Measurements from ENCODE around the gene PKP3. TPM values are rescaled to one million over a fixed set of nuclear protein-coding genes. Genes with fewer than 3 reads are reported as not detected.

The PKP3 gene
- polyA plus RNA-seq, 3 donors, result 1.0 to 15.4 (median 3.4) TPM

- H3K27ac ChIP-seq (ENCODE audit: low read depth, low read length), result no peak overlapping the region
- 67 to 76% (median 72%) methylated on average over 20 of the region's 20 CpGs for WGBS, 3 donors
Measured at GRCh38 chr11:445765-446588, 52.0 kb downstream of the PKP3 start.

- no peak overlapping the region for H3K27ac ChIP-seq (ENCODE audit: low read depth, low read length)
- WGBS, 3 donors, result 59 to 81% (median 78%) methylated on average over 7 of the region's 7 CpGs
Measured at GRCh38 chr11:446891-447290, 52.9 kb downstream of the PKP3 start.

DNA sequence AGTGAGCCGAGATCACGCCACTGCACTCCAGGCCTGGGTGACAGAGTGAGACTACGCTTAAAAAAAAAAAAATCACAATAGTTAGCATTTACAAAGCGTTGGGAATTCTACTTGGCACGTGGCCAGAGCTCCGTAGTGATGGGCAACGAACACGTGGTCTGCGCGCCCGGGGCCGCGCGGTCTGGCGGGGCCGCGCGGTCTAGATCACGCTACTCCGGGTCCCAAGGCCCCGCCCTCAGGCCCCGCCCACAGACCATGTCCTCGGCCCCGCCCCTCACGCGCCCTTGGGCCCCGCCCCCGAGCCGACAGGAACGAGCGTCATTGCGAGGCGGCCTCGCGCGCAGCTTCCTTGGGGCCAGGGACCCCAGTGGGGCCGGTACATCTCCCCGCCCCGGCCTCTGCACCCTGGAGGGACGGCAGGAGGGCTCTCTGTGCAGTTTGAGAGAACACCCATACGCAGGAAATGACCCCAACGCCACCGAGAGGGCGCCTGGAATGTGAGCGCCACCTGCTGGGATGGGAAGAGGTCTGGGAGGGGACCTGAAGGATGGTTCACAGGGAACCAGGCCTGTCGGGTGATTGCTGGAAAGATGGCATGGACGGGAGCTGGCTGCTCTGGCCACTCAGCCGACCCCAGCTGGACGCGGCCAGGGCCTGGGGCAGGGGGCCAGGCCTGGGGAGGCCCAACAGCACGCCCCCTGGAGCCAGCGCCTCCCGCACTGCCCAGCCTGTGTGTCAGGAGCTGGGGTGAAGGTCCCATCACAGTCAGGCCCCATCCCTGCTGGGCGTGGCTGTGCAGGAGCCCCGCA is 54.1 kb downstream of the PKP3 start:
- 3% methylated on average over 47 to 55 of the region's 55 CpGs for WGBS, 3 donors
- H3K27ac ChIP-seq (ENCODE audit: low read depth, low read length), result peak overlapping the region; percentile 89

GRCh38 chr11:449889-450808 is 56.1 kb downstream of the PKP3 start, which contains the start of gene PTDSS2:
PTDSS2 (plus strand) TSS chr11:450279; CDS start chr11:450456, 177 bp downstream.
- H3K27ac ChIP-seq (ENCODE audit: low read depth, low read length), result no peak within 1 kb of the TSS
- WGBS, 3 donors, result 0 to 1% (median 0%) methylated on average over 92 to 108 of the region's 108 CpGs

DNA sequence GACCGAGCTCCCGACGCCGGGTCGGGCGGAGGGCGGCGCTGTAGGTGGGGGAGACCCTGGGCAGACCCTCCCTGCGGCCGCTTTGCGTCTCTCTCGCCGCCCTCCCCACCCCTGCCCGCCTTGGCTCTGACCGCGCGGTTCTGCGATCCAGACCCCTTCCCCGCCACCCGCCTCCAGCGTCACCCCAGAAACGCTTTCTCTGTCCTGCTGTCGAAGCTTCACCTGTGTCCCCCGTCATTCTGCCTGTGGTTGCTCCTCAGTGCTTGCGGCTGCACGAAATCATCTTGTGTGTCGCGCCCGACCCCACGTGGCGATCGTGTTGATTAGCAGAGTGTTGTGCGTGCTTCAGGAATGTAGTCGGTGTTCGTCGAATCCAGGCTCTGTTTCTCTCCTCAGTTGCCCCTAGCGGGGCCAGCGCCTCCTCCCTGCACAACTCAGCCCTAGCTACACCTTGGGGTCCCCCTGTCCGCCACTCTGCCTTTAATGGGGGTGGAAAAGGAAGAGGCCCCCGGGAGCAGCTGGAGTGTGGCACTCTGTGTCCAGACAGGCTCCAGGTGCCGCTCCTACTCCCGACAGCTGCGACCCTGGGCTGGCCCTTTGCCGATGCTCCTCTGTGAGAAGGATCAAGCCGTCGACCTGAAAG is 56.9 kb downstream of the PKP3 start:
- 3 to 7% (median 5%) methylated on average over 38 to 46 of the region's 46 CpGs for WGBS, 3 donors
- no peak overlapping the region for H3K27ac ChIP-seq (ENCODE audit: low read depth, low read length)

DNA sequence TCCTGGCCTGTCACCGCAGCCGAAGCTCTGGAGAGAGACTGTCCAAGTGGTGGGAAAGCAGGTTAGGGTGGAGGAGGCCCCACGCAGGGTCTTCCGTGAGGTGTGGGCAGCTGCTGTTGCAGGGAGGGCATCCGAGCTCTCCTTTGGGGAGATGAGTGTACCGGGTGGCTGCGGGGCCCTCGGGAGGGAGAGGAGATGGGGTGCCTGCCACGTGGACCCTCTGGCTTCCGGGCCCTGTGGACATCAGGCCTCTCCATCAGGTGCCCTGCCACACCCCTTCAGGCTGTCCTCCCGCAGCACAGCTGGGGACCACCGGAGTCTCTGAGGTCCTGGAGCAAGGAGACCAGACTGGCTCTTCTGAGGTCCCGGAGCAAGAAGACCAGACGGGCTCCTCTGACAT is 57.7 kb downstream of the PKP3 start:
- WGBS, 3 donors, result 83 to 93% (median 88%) methylated on average over 14 of the region's 14 CpGs
- H3K27ac ChIP-seq (ENCODE audit: low read depth, low read length), result no peak overlapping the region

- no peak overlapping the region for H3K27ac ChIP-seq (ENCODE audit: low read depth, low read length)
- WGBS, 3 donors, result 90 to 91% (median 90%) methylated on average over 12 of the region's 12 CpGs
Measured at GRCh38 chr11:452203-452744, 58.3 kb downstream of the PKP3 start.

- WGBS, 3 donors, result 91% methylated on average over 19 of the region's 19 CpGs
- H3K27ac ChIP-seq (ENCODE audit: low read depth, low read length), result no peak overlapping the region
Measured at GRCh38 chr11:452916-453527, 59.0 kb downstream of the PKP3 start.

GRCh38 chr11:453564-453963 is 59.6 kb downstream of the PKP3 start:
- H3K27ac ChIP-seq (ENCODE audit: low read depth, low read length), result no peak overlapping the region
- 89 to 95% (median 90%) methylated on average over 13 of the region's 13 CpGs for WGBS, 3 donors

- H3K27ac ChIP-seq (ENCODE audit: low read depth, low read length), result no peak overlapping the region
- WGBS, 3 donors, result 86 to 92% (median 88%) methylated on average over 9 of the region's 9 CpGs
Measured at GRCh38 chr11:454043-454442, 60.0 kb downstream of the PKP3 start.

Other genes starting within 250 kb of the PKP3 start
- gene SCGB1C1, start 201.1 kb upstream of the PKP3 start, polyA plus RNA-seq, result under 1 TPM in 1 of 3 donors, not detected in 2; 0.40 TPM
- 10 to 100 TPM; 28.1 to 49.1 (median 29.9) TPM for gene BET1L, start 186.8 kb upstream of the PKP3 start, polyA plus RNA-seq
- gene RIC8A, start 186.5 kb upstream of the PKP3 start, polyA plus RNA-seq, result 10 to 100 TPM; 37.9 to 55.3 (median 48.1) TPM
- 10 to 100 TPM; 15.8 to 18.8 (median 17.7) TPM for gene SIRT3, start 157.9 kb upstream of the PKP3 start, polyA plus RNA-seq
- gene PSMD13, start 157.2 kb upstream of the PKP3 start, polyA plus RNA-seq, result 100 to 1,000 TPM in 1 of 3 donors, 10 to 100 TPM in 2; 65.7 to 121 (median 98.5) TPM
- gene NLRP6, start 115.8 kb upstream of the PKP3 start, polyA plus RNA-seq, result under 1 TPM; 0.22 to 0.54 (median 0.43) TPM
- gene PGGHG, start 105.1 kb upstream of the PKP3 start, polyA plus RNA-seq, result 100 to 1,000 TPM in 1 of 3 donors, 10 to 100 TPM in 2; 28.8 to 335 (median 51.2) TPM
- under 1 TPM in 1 of 3 donors, not detected in 2; 0.35 TPM for gene IFITM5, start 94.7 kb upstream of the PKP3 start, polyA plus RNA-seq
- gene IFITM2, start 86.4 kb upstream of the PKP3 start, polyA plus RNA-seq, result 1,000 to 10,000 TPM in 2 of 3 donors, 100 to 1,000 TPM in 1; 208 to 1,862 (median 1,191) TPM
- 100 to 1,000 TPM in 2 of 3 donors, 10 to 100 TPM in 1; 84.7 to 356 (median 325) TPM for gene IFITM1, start 80.2 kb upstream of the PKP3 start, polyA plus RNA-seq
- 1,000 to 10,000 TPM in 2 of 3 donors, 100 to 1,000 TPM in 1; 569 to 2,459 (median 1,570) TPM for gene IFITM3, start 73.3 kb upstream of the PKP3 start, polyA plus RNA-seq
- 1 to 10 TPM in 2 of 3 donors, under 1 TPM in 1; 0.99 to 3.8 (median 1.6) TPM for gene B4GALNT4, start 24.7 kb upstream of the PKP3 start, polyA plus RNA-seq
- gene SIGIRR, start 20.8 kb downstream of the PKP3 start, polyA plus RNA-seq, result 10 to 100 TPM; 39.4 to 99.3 (median 49.2) TPM
- gene ANO9, start 47.8 kb downstream of the PKP3 start, polyA plus RNA-seq, result 10 to 100 TPM in 1 of 3 donors, 1 to 10 TPM in 1, under 1 TPM in 1; 0.45 to 14.3 (median 2.7) TPM
- gene PTDSS2, start 56.1 kb downstream of the PKP3 start, polyA plus RNA-seq, result 10 to 100 TPM; 18.1 to 23.4 (median 22.0) TPM
- 100 to 1,000 TPM in 2 of 3 donors, 10 to 100 TPM in 1; 93.4 to 217 (median 208) TPM for gene RNH1, start 113.0 kb downstream of the PKP3 start, polyA plus RNA-seq
- gene HRAS, start 141.4 kb downstream of the PKP3 start, polyA plus RNA-seq, result 10 to 100 TPM; 34.1 to 76.3 (median 58.1) TPM
- 1 to 10 TPM in 2 of 3 donors, under 1 TPM in 1; 0.86 to 1.5 (median 1.4) TPM for gene LRRC56, start 143.3 kb downstream of the PKP3 start, polyA plus RNA-seq
- gene LMNTD2, start 166.5 kb downstream of the PKP3 start, polyA plus RNA-seq, result 1 to 10 TPM; 1.2 to 5.2 (median 1.9) TPM
- gene RASSF7, start 166.8 kb downstream of the PKP3 start, polyA plus RNA-seq, result 10 to 100 TPM in 2 of 3 donors, 1 to 10 TPM in 1; 6.1 to 43.9 (median 11.4) TPM
- 10 to 100 TPM in 2 of 3 donors, 1 to 10 TPM in 1; 8.9 to 19.8 (median 16.0) TPM for gene PHRF1, start 182.3 kb downstream of the PKP3 start, polyA plus RNA-seq
- gene IRF7, start 221.7 kb downstream of the PKP3 start, polyA plus RNA-seq, result 10 to 100 TPM; 20.7 to 49.3 (median 22.1) TPM
- under 1 TPM in 2 of 3 donors, not detected in 1; 0.39 to 0.74 TPM for gene CDHR5, start 230.7 kb downstream of the PKP3 start, polyA plus RNA-seq
- gene SCT, start 233.0 kb downstream of the PKP3 start, polyA plus RNA-seq, result not detected
- under 1 TPM in 2 of 3 donors, not detected in 1; 0.16 to 0.18 TPM for gene DRD4, start 243.1 kb downstream of the PKP3 start, polyA plus RNA-seq